Measurements from ENCODE around the gene FSIP1. TPM values are rescaled to one million over a fixed set of nuclear protein-coding genes. Genes with fewer than 3 reads are reported as not detected.

FSIP1 gene
- total RNA-seq, 1 donor from 2014 or later, result 0.41 TPM

DNA sequence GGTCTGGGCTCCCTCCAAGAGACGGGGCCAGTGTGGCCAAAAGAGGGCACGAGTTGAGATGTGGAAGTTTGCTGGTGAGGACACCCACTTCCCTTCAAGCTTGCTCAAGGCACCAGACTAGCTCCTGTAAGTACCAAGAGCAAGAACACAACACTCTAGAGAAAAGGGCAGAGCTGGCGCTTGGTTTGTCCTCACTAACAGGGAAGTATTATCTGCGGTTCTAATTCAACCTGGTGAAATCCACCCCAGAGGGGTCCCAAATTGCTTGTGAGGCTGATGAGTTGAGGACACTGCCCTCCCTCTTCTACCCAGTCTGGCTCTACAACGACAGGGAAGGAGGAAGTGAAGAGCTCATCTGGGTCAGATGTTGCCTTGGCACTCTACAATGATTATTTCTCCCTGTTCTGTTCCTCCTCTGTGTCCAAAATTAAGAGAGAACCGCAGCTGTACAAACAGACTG, 16.9 kb upstream of the FSIP1 start:
- H3K36me3 Mint-ChIP-seq (ENCODE audit: low read depth, unreplicated experiment), result no peaks in the 10 kb centered on the region
- H3K4me3 Mint-ChIP-seq (ENCODE audit: unreplicated experiment), result no peak overlapping the region
- H3K9me3 Mint-ChIP-seq (ENCODE audit: unreplicated experiment), result no peaks in the 10 kb centered on the region
- H3K27me3 Mint-ChIP-seq (ENCODE audit: unreplicated experiment), result peaks cover 4% of the 10 kb centered on the region
- H3K27ac Mint-ChIP-seq (ENCODE audit: unreplicated experiment), result no peak overlapping the region
- no peak for DNase-seq (ENCODE audit: low spot score)
- H3K4me1 Mint-ChIP-seq (ENCODE audit: unreplicated experiment), result peaks cover 5% of the 10 kb centered on the region
- TF ChIP-seq, protein P1, sequence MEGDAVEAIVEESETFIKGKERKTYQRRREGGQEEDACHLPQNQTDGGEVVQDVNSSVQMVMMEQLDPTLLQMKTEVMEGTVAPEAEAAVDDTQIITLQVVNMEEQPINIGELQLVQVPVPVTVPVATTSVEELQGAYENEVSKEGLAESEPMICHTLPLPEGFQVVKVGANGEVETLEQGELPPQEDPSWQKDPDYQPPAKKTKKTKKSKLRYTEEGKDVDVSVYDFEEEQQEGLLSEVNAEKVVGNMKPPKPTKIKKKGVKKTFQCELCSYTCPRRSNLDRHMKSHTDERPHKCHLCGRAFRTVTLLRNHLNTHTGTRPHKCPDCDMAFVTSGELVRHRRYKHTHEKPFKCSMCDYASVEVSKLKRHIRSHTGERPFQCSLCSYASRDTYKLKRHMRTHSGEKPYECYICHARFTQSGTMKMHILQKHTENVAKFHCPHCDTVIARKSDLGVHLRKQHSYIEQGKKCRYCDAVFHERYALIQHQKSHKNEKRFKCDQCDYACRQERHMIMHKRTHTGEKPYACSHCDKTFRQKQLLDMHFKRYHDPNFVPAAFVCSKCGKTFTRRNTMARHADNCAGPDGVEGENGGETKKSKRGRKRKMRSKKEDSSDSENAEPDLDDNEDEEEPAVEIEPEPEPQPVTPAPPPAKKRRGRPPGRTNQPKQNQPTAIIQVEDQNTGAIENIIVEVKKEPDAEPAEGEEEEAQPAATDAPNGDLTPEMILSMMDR (IDR thresholded peaks at IDR 0.05; ENCODE audit: unreplicated experiment), result no peak

DNA sequence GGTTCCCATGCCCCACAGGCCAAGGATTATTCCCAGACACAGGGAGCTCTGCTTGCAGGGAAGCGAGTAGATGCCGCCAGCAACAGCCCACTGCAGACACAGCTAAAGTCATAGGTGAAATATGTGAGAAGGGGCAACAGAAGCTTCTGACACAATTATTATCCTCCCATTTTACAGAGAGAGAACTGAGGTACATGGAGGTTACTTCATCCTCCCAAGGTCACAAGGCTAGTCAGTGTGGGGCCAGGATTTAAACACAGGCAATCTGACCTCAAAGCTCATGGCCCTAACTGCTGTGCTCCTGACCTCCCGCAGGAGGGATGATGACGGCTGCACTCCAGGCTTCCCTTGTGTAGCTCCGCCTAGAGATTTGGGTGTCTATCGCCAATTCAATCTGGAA, 15.7 kb upstream of the FSIP1 start:
- Mint-ChIP-seq H3K4me1 (ENCODE audit: unreplicated experiment) (peaks cover 5% of the 10 kb centered on the region), H3K36me3 (ENCODE audit: low read depth, unreplicated experiment) (no peaks in the 10 kb centered on the region), H3K9me3 (ENCODE audit: unreplicated experiment) (no peaks in the 10 kb centered on the region), H3K27ac (ENCODE audit: unreplicated experiment) (no peak overlapping the region), H3K4me3 (ENCODE audit: unreplicated experiment) (no peak overlapping the region), H3K27me3 (ENCODE audit: unreplicated experiment) (peaks cover 4% of the 10 kb centered on the region)
- no peak for DNase-seq (ENCODE audit: low spot score)
- TF ChIP-seq, protein P1 (IDR thresholded peaks at IDR 0.05; ENCODE audit: unreplicated experiment), result no peak

DNA sequence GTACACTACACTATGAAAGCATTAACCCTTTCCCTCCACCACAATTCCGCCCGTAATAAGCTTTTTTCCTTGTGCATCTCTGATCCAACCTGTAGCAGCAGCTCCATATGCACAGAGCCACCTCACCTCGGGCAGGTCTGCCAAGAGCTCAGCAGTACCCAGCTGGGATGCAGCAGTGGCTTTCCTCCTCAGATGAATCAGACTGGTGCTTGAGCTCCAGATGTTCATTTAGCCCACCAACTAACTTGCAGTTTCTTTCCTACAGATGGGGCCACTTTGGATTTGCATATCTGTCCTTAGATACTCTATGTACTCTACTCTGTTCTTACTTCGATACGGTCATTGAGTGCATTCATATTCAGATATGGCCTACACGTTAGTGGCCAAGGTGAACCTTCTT, 14.8 kb upstream of the FSIP1 start:
- DNase-seq (ENCODE audit: low spot score), result no peak
- Mint-ChIP-seq H3K4me3 (ENCODE audit: unreplicated experiment) (no peak overlapping the region), H3K9me3 (ENCODE audit: unreplicated experiment) (no peaks in the 10 kb centered on the region), H3K27ac (ENCODE audit: unreplicated experiment) (no peak overlapping the region), H3K4me1 (ENCODE audit: unreplicated experiment) (peaks cover 5% of the 10 kb centered on the region), H3K27me3 (ENCODE audit: unreplicated experiment) (peaks cover 4% of the 10 kb centered on the region), H3K36me3 (ENCODE audit: low read depth, unreplicated experiment) (no peaks in the 10 kb centered on the region)
- TF ChIP-seq, protein P1 (IDR thresholded peaks at IDR 0.05; ENCODE audit: unreplicated experiment), result no peak

DNA sequence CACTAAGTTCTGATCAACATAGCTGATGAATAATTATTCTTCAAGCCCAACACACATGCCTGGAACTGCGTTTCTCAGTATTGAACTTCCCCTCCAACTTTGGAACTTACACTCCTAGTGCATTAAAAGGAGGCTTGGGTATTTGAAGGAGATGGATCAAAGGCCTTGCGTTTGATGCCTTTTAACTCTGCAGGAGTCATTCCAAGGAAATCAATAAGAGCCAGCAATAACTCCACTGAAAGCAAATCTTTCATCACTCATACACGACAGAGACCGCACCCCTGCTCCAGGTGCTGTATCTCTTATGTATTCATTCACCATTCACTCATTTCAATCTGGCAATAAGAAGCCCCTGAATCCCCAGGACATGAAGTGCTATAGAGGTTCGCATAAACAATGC, 14.0 kb upstream of the FSIP1 start:
- Mint-ChIP-seq H3K4me1 (ENCODE audit: unreplicated experiment) (peaks cover 5% of the 10 kb centered on the region), H3K36me3 (ENCODE audit: low read depth, unreplicated experiment) (no peaks in the 10 kb centered on the region), H3K27ac (ENCODE audit: unreplicated experiment) (no peak overlapping the region)

DNA sequence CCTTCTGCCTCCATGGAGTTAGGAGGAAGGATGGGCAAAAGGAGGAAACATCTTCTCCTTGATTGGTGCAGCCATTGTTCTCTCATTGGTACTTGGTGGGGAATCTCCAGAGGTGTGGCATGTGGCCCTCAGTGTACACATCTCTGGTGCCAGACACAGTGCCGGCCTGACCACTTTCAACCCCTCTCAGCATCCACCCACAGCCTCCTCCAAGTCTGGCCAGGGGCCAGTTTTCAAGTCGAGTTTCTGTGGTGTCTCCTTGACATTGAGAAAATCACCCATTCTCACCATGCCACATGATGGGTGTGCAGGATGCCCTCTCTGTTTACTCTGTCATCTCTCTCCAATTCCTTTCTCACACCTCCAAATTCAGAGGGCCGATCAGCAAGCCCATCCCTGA, 12.8 kb upstream of the FSIP1 start:
- Mint-ChIP-seq H3K4me3 (ENCODE audit: unreplicated experiment) (no peak overlapping the region), H3K27me3 (ENCODE audit: unreplicated experiment) (peaks cover under 1% of the 10 kb centered on the region), H3K4me1 (ENCODE audit: unreplicated experiment) (peaks cover 5% of the 10 kb centered on the region), H3K36me3 (ENCODE audit: low read depth, unreplicated experiment) (no peaks in the 10 kb centered on the region), H3K27ac (ENCODE audit: unreplicated experiment) (no peak overlapping the region), H3K9me3 (ENCODE audit: unreplicated experiment) (no peaks in the 10 kb centered on the region)
- TF ChIP-seq, protein P1 (IDR thresholded peaks at IDR 0.05; ENCODE audit: unreplicated experiment), result no peak
- no peak for DNase-seq (ENCODE audit: low spot score)

More for the DNA sequence above, 14.0 kb upstream of the FSIP1 start:
- no peak for DNase-seq (ENCODE audit: low spot score)
- H3K9me3 Mint-ChIP-seq (ENCODE audit: unreplicated experiment), result no peaks in the 10 kb centered on the region
- H3K4me3 Mint-ChIP-seq (ENCODE audit: unreplicated experiment), result no peak overlapping the region
- TF ChIP-seq, protein P1 (IDR thresholded peaks at IDR 0.05; ENCODE audit: unreplicated experiment), result no peak
- H3K27me3 Mint-ChIP-seq (ENCODE audit: unreplicated experiment), result peaks cover 4% of the 10 kb centered on the region
